Neural progenitor cell (in vitro differentiated cells): ENCODE results near the gene SPTAN1.

Experiments
- EZH2phosphoT487 ChIP-seq: fragments of 200-600 bp; sonication (generic); IDR thresholded peaks from 2 replicates; pipeline ENCODE4 v1.6.1; 2017; ENCODE audit warnings: antibody characterized with exemption
- TF ChIP-seq, protein P1 (sequence below): fragments of 200-600 bp; sonication (generic); IDR thresholded peaks from 2 replicates; pipeline ENCODE4 v1.5.1; 2017; ENCODE audit warnings: antibody characterized with exemption, mild to moderate bottlenecking

GRCh38 chr9:128675382-128675781 lies 123.0 kb downstream of the SPTAN1 start:
- TF ChIP-seq, protein P1, sequence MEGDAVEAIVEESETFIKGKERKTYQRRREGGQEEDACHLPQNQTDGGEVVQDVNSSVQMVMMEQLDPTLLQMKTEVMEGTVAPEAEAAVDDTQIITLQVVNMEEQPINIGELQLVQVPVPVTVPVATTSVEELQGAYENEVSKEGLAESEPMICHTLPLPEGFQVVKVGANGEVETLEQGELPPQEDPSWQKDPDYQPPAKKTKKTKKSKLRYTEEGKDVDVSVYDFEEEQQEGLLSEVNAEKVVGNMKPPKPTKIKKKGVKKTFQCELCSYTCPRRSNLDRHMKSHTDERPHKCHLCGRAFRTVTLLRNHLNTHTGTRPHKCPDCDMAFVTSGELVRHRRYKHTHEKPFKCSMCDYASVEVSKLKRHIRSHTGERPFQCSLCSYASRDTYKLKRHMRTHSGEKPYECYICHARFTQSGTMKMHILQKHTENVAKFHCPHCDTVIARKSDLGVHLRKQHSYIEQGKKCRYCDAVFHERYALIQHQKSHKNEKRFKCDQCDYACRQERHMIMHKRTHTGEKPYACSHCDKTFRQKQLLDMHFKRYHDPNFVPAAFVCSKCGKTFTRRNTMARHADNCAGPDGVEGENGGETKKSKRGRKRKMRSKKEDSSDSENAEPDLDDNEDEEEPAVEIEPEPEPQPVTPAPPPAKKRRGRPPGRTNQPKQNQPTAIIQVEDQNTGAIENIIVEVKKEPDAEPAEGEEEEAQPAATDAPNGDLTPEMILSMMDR: no peak
- no peak for TF ChIP-seq EZH2phosphoT487
